H1 (cell line): ENCODE data around the gene ZNF644. TPM values are rescaled to one million over a fixed set of nuclear protein-coding genes. Genes with fewer than 3 reads are reported as not detected.
"Not testable (repeated sequence)": the region's sequence is repeated elsewhere in the genome, so short reads cannot be mapped to it uniquely, and the experiment has no call there.

Source experiments
- CTCF ChIA-PET: fragments of 300-600 bp; sonication (Branson Sonifier 250); formaldehyde crosslinking; loops from one replicate; lab custom pipeline; 2021; ENCODE audit not compliant: partially characterized antibody; lab: Charles Lee
- POLR2A ChIA-PET: fragments of 300-600 bp; sonication (Branson Sonifier 250); formaldehyde crosslinking; loops from one replicate; lab custom pipeline; 2021; ENCODE audit warnings: inconsistent platforms; ENCODE audit not compliant: partially characterized antibody; lab: Charles Lee
- DNase-seq, 2 experiments: peaks; one replicate each; pipeline versions ENCODE4 v3.0.0 to v3.0.0-alpha.2; 2010 to 2022; ENCODE audit warnings: low spot score in 2 of 2, low read depth in 1 of 2, mixed read lengths in 1 of 2
- FAIRE-seq: peaks from 2 replicates; lab custom pipeline; 2011; peaks lifted over from hg19 to GRCh38; lab: Jason Lieb, UNC
- H2AFZ ChIP-seq: 2 replicates; pipeline ENCODE4 v1.8.1; 2012; ENCODE audit warnings: low read length, inconsistent platforms
- H2AK5ac ChIP-seq: 2 replicates; pipeline ENCODE4 v1.6.1; 2013; ENCODE audit warnings: low read depth, low read length
- H2BK120ac ChIP-seq: replicated peaks from 2 replicates; pipeline ENCODE3; 2013; ENCODE audit warnings: low read depth, low read length, inconsistent platforms
- H2BK12ac ChIP-seq: 2 replicates; pipeline ENCODE4 v1.6.1; 2013; ENCODE audit warnings: low read depth, low read length
- H2BK15ac ChIP-seq: 2 replicates; pipeline ENCODE4 v1.6.1; 2013; ENCODE audit warnings: low read length
- H2BK20ac ChIP-seq: 2 replicates; pipeline ENCODE4 v1.6.1; 2013; ENCODE audit warnings: low read length
- H2BK5ac ChIP-seq: 2 replicates; pipeline ENCODE4 v1.6.1; 2013; ENCODE audit warnings: low read depth, low read length
- H3K14ac ChIP-seq: 2 replicates; pipeline ENCODE4 v1.6.1; 2013; ENCODE audit warnings: inconsistent platforms; ENCODE audit not compliant: insufficient read length
- H3K18ac ChIP-seq: 2 replicates; pipeline ENCODE4 v1.6.1; 2013; ENCODE audit warnings: low read length; ENCODE audit errors: extremely low read depth
- H3K23ac ChIP-seq: 2 replicates; pipeline ENCODE4 v1.6.1; 2013; ENCODE audit warnings: inconsistent platforms; ENCODE audit not compliant: insufficient read length
- H3K23me2 ChIP-seq: 2 replicates; pipeline ENCODE4 v1.6.1; 2013; ENCODE audit warnings: low read depth, low read length
- H3K27ac ChIP-seq: 2 replicates; pipeline ENCODE4 v1.6.1; 2011; ENCODE audit warnings: low read depth, low read length, inconsistent platforms
- H3K27me3 ChIP-seq, 4 experiments: replicated peaks in 1 of 4; 1 replicate in 1 of 4; 2 replicates in 3 of 4; pipeline versions ENCODE4 v1.6.1 to v1.8.1; 2011 to 2013; ENCODE audit warnings: low read length in 3 of 4, mild to moderate bottlenecking in 3 of 4, inconsistent platforms in 2 of 4, mixed read lengths in 2 of 4, moderate library complexity in 1 of 4; ENCODE audit not compliant: control insufficient read depth in 3 of 4, insufficient read depth in 3 of 4; ENCODE audit errors: extremely low read depth in 1 of 4
- H3K36me3 ChIP-seq, 4 experiments: 2 replicates each; pipeline versions ENCODE4 v1.6.1 to v1.8.1; 2011 to 2013; ENCODE audit warnings: mild to moderate bottlenecking in 4 of 4, low read length in 3 of 4, moderate library complexity in 2 of 4, control low read depth in 1 of 4, inconsistent platforms in 1 of 4; ENCODE audit not compliant: insufficient read depth in 4 of 4, control insufficient read depth in 2 of 4
- H3K4ac ChIP-seq: replicated peaks from 2 replicates; pipeline ENCODE3; 2013; ENCODE audit warnings: low read length, low read depth, mixed read lengths, inconsistent platforms; ENCODE audit not compliant: insufficient read length
- H3K4me1 ChIP-seq, 4 experiments: replicated peaks in 1 of 4; 1 replicate in 1 of 4; 2 replicates in 3 of 4; pipeline versions ENCODE4 v1.6.1 to v1.8.1; 2011 to 2013; ENCODE audit warnings: low read length in 3 of 4, inconsistent platforms in 2 of 4, mixed read lengths in 1 of 4; ENCODE audit not compliant: insufficient read depth in 4 of 4, control insufficient read depth in 3 of 4
- H3K4me2 ChIP-seq, 2 experiments: 2 replicates each; pipeline versions ENCODE4 v1.6.1 to v1.8.1; 2011 to 2013; ENCODE audit warnings: low read depth in 2 of 2, low read length in 2 of 2, control low read depth in 1 of 2, inconsistent platforms in 1 of 2, mild to moderate bottlenecking in 1 of 2; ENCODE audit not compliant: insufficient read depth in 1 of 2
- H3K4me3 ChIP-seq, 4 experiments: fragments of 200-600, 300-600 bp in 1 of 4; sonication (generic), shearing (Covaris generic), sonication (Bioruptor Twin) in 1 of 4; 2 replicates each; pipeline versions ENCODE4 v1.5.1 to v1.8.1; 2011 to 2016; ENCODE audit warnings: low read length in 4 of 4, low read depth in 3 of 4, control low read depth in 2 of 4, inconsistent platforms in 2 of 4, mild to moderate bottlenecking in 2 of 4, mixed read lengths in 1 of 4, moderate library complexity in 1 of 4; ENCODE audit not compliant: insufficient read depth in 2 of 4; ENCODE audit errors: extremely low read depth in 1 of 4
- H3K56ac ChIP-seq: replicated peaks from 2 replicates; pipeline ENCODE3; 2013; ENCODE audit warnings: low read depth, mild to moderate bottlenecking, mixed read lengths, low read length, inconsistent platforms; ENCODE audit not compliant: insufficient read length
- H3K79me1 ChIP-seq: 2 replicates; pipeline ENCODE4 v1.6.1; 2013; ENCODE audit warnings: low read depth, low read length, control low read depth
- H3K79me2 ChIP-seq, 2 experiments: 2 replicates each; pipeline versions ENCODE4 v1.6.1 to v1.8.1; 2012 to 2013; ENCODE audit warnings: low read length in 2 of 2, mild to moderate bottlenecking in 2 of 2, inconsistent platforms in 1 of 2; ENCODE audit not compliant: insufficient read depth in 2 of 2, control insufficient read depth in 1 of 2
- H3K9ac ChIP-seq, 4 experiments: replicated peaks in 1 of 4; 1 replicate in 1 of 4; 2 replicates in 3 of 4; pipeline versions ENCODE4 v1.6.1 to v1.8.1; 2011 to 2013; ENCODE audit warnings: low read depth in 3 of 4, low read length in 3 of 4, control low read depth in 2 of 4, mild to moderate bottlenecking in 2 of 4, moderate library complexity in 2 of 4, inconsistent platforms in 1 of 4; ENCODE audit errors: extremely low read depth in 1 of 4
- H3K9me3 ChIP-seq, 2 experiments: 2 replicates each; pipeline versions ENCODE4 v1.6.1 to v1.8.1; 2012 to 2013; ENCODE audit warnings: mild to moderate bottlenecking in 2 of 2, moderate library complexity in 2 of 2, control low read depth in 1 of 2, inconsistent platforms in 1 of 2, low read depth in 1 of 2, low read length in 1 of 2, mixed read lengths in 1 of 2; ENCODE audit not compliant: insufficient read depth in 2 of 2
- H4K20me1 ChIP-seq, 2 experiments: replicated peaks in 1 of 2; 2 replicates each; pipeline versions ENCODE3 to v1.8.1; 2011 to 2013; ENCODE audit warnings: inconsistent platforms in 2 of 2, low read length in 2 of 2, mild to moderate bottlenecking in 1 of 2; ENCODE audit not compliant: insufficient read depth in 2 of 2, control insufficient read depth in 1 of 2
- H4K5ac ChIP-seq: 2 replicates; pipeline ENCODE4 v1.6.1; 2013; ENCODE audit warnings: low read length, low read depth, mixed read lengths, inconsistent platforms; ENCODE audit not compliant: insufficient read length
- H4K8ac ChIP-seq: 2 replicates; pipeline ENCODE4 v1.8.0; 2013; ENCODE audit warnings: mild to moderate bottlenecking, moderate library complexity, low read length, inconsistent platforms; ENCODE audit not compliant: insufficient read depth; ENCODE audit errors: extremely low read depth
- H4K91ac ChIP-seq: replicated peaks from 2 replicates; pipeline ENCODE3; 2013; ENCODE audit warnings: low read length, mixed read lengths, inconsistent platforms; ENCODE audit not compliant: insufficient read length
- WGBS, 2 experiments: shearing (Covaris generic) in 1 of 2; methylation state at CpG; one replicate each; pipeline versions ENCODE4 v1.1.6 to v1.1.7; 2013 to 2015; ENCODE audit warnings: low lambda C conversion rate in 2 of 2, mixed read lengths in 2 of 2, inconsistent platforms in 1 of 2, low coverage in 1 of 2, missing lambda C conversion rate in 1 of 2; ENCODE audit not compliant: insufficient replicate concordance in 2 of 2, insufficient coverage in 1 of 2, insufficient read length in 1 of 2; ENCODE audit errors: extremely low coverage in 1 of 2, missing lambda C conversion rate in 1 of 2; 5-methylcytosine and 5-hydroxymethylcytosine counted together
- polyA plus RNA-seq, 7 experiments: library from polyadenylated mRNA; depleted of rRNA in 3 of 7; stranded (reverse) in 5 of 7; unstranded in 2 of 7; fragments of >200 nt in 5 of 7; fragments of 200-250 nt in 2 of 7; gene quantifications; 1 replicate in 5 of 7; 2 replicates in 1 of 7; 4 replicates in 1 of 7; pipeline versions ENCODE4 v1.2.1 to v1.2.3, GENCODE V29; 2011 to 2013; ENCODE audit warnings: missing spikeins in 2 of 7, mixed read lengths in 2 of 7
- total RNA-seq: library from RNA; stranded (reverse); fragmentation: NEBNext Ultra II Directional; extraction: Animal tissue kit (Norgen Biotek cat#: 25700); gene quantifications from 2 replicates; pipeline ENCODE4 v1.2.1, GENCODE V29; 2021

ZNF644 gene
- total and polyA plus RNA-seq, 2 of the 8 experiments (the other 6 are each of a cell fraction or from before 2014, with no cell fraction given) = 14.5 to 93.5 TPM

DNA sequence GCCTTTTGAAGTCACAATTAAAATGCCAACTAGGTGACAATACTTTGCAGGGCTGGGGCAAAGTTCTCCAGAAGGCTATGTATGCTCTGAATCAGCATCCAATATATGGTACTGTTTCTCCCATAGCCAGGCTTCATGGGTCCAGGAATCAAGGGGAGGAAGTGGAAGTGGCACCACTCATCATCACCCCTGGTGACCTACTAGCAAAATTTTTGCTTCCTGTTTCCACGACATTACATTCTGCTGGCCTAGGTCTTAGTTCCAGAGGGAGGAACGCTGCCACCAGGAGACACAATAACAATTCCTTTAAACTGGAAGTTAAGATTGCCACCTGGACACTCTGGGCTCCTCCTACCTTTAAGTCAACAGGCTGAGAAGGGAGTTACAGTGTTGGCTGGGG lies 22.9 kb upstream of the ZNF644 start:
- H3K9ac ChIP-seq, H3K79me1 ChIP-seq, H2AFZ ChIP-seq, H4K8ac ChIP-seq, H2BK120ac ChIP-seq, H3K4me2 ChIP-seq, H4K5ac ChIP-seq, H2BK12ac ChIP-seq, H2BK20ac ChIP-seq, POLR2A ChIA-PET, H3K36me3 ChIP-seq, H2BK15ac ChIP-seq, DNase-seq, H3K23me2 ChIP-seq, H4K91ac ChIP-seq, FAIRE-seq, H3K27ac ChIP-seq, H3K27me3 ChIP-seq, H3K14ac ChIP-seq, H3K23ac ChIP-seq, H4K20me1 ChIP-seq, H3K4me1 ChIP-seq, H3K4ac ChIP-seq, H3K4me3 ChIP-seq, H3K18ac ChIP-seq, H2BK5ac ChIP-seq, CTCF ChIA-PET, H2AK5ac ChIP-seq, H3K56ac ChIP-seq, H3K79me2 ChIP-seq: not testable (repeated sequence)
- peaks cover 3 to 17% of the 10 kb centered on the region in 2 experiments; a peak in 1 of 4 replicates for H3K9me3 ChIP-seq
- 78% methylated on average over 2 of the region's 2 CpGs; no CpG with 5 or more reads in 1 of the 2 experiments for WGBS, 2 experiments

DNA sequence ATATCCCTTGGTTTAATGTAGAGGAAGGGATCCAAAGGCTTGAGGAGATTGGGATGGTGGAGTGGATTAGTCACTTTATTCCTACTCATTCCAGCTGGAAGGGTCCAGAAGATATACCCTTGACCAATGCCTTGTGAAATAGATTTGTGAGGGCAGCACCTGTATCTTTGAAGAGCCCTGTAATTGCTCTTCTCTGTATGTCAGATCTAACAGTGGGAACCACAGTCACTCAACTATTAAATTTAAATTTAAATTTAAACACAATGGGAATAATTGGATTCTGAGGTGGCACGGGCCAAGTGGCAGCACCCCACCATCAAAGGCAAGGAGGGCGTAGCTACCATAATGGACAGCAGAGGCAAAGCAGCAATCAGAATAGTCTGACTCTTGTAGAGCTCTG lies 20.5 kb upstream of the ZNF644 start:
- H4K5ac ChIP-seq, H3K27ac ChIP-seq, H3K4me3 ChIP-seq, POLR2A ChIA-PET, H2AK5ac ChIP-seq, H2BK20ac ChIP-seq, H3K4ac ChIP-seq, H3K4me2 ChIP-seq, H3K56ac ChIP-seq, H3K27me3 ChIP-seq, H2BK5ac ChIP-seq, H2BK120ac ChIP-seq, H4K91ac ChIP-seq, H2BK12ac ChIP-seq, H4K8ac ChIP-seq, H3K79me2 ChIP-seq, H3K23ac ChIP-seq, H3K79me1 ChIP-seq, H3K36me3 ChIP-seq, H3K4me1 ChIP-seq, H3K9ac ChIP-seq, H3K18ac ChIP-seq, H2AFZ ChIP-seq, H4K20me1 ChIP-seq, H2BK15ac ChIP-seq, H3K14ac ChIP-seq, H3K23me2 ChIP-seq, DNase-seq, FAIRE-seq: not testable (repeated sequence)
- peaks cover 3 to 17% of the 10 kb centered on the region in 2 experiments; a peak in 1 of 4 replicates for H3K9me3 ChIP-seq
- 83% methylated on average over 2 of the region's 2 CpGs; no CpG with 5 or more reads in 1 of the 2 experiments for WGBS, 2 experiments
- CTCF ChIA-PET = interaction anchor here (0.6 to 0.7 kb wide), 2 partner anchors 321 to 835 kb away, joined by 4 to 5 read pairs; no protein-coding TSS in a partner anchor
